A673 (cell line): ENCODE data around the gene MAST4.

ENCODE experiments used
- EZH2 ChIP-seq: fragments of 200-600 bp; sonication (generic); IDR thresholded peaks from 2 replicates; pipeline ENCODE4 v1.6.1; 2017; ENCODE audit warnings: borderline replicate concordance, low read depth, mild to moderate bottlenecking, mixed read lengths, antibody characterized with exemption, low read length; ENCODE audit not compliant: poor library complexity, severe bottlenecking
- TF ChIP-seq, protein P1 (sequence below): fragments of 300-800, 200-600 bp; sonication (generic); conservative IDR thresholded peaks from 2 replicates; pipeline ENCODE4 v1.5.1; 2017; ENCODE audit warnings: low read depth, mild to moderate bottlenecking, antibody characterized with exemption, low read length, moderate library complexity, mixed read lengths

DNA sequence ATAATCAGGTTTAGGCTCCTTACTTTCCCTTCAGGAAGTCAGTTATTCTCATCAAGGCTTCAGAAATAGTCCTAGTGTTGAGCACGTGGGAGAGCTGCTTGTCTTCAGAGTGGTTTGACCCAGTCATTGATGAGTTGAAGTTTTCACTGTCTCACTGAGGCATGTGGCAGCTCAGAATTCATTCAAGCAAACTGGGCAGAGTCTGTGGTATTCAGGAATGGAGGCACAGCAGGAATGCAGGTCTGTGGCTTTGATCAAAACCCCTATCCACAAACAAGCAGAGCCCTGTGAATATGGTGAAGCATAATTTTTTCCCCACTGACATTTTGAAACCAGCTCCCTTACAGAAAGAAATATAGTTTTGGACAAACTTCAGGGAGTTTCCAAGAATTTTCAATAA lies 393.1 kb downstream of the MAST4 start:
- no peak for TF ChIP-seq EZH2
- TF ChIP-seq, protein P1, sequence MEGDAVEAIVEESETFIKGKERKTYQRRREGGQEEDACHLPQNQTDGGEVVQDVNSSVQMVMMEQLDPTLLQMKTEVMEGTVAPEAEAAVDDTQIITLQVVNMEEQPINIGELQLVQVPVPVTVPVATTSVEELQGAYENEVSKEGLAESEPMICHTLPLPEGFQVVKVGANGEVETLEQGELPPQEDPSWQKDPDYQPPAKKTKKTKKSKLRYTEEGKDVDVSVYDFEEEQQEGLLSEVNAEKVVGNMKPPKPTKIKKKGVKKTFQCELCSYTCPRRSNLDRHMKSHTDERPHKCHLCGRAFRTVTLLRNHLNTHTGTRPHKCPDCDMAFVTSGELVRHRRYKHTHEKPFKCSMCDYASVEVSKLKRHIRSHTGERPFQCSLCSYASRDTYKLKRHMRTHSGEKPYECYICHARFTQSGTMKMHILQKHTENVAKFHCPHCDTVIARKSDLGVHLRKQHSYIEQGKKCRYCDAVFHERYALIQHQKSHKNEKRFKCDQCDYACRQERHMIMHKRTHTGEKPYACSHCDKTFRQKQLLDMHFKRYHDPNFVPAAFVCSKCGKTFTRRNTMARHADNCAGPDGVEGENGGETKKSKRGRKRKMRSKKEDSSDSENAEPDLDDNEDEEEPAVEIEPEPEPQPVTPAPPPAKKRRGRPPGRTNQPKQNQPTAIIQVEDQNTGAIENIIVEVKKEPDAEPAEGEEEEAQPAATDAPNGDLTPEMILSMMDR, result no peak
